ENCODE measurements around the gene MAGEB2.

Gene MAGEB2

DNA sequence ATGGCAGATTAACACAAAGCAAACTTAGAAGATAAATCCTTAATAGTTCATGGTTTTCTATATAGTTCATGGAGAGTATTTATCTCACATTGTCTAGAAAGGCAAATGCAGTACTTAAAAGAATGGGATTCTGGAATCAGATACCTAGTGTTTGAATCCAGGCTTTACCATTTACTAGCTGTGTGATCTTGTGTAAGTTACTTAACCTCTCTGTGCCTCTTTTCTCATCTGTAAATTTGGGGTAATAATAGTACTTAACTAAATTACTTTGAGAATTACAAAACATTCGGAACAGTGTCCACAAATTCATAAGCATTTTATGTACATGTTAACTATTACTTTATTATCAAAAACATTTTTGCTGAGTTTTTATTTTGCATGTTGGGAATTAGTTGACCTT lies 47.4 kb downstream of the MAGEB2 start:
- no peaks in the 10 kb centered on the region for H3K36me3 ChIP-seq (ENCODE audit: control insufficient read depth, insufficient read depth, low read length)
- DNase-seq = no peak
- H3K9me3 ChIP-seq (ENCODE audit: control insufficient read depth, low read length) = no peaks in the 10 kb centered on the region
- H3K27ac ChIP-seq (ENCODE audit: insufficient read depth, low read length, poor library complexity, severe bottlenecking) = no peak overlapping the region
- H3K4me1 ChIP-seq (ENCODE audit: control insufficient read depth, insufficient read depth, low read length, poor library complexity, severe bottlenecking) = no peaks in the 10 kb centered on the region
- H3K27me3 ChIP-seq (replicated peaks; ENCODE audit: control insufficient read depth, insufficient read depth, low read length, poor library complexity, severe bottlenecking) = no peaks in the 10 kb centered on the region
- H3K4me3 ChIP-seq (ENCODE audit: insufficient read depth, low read depth, low read length, poor library complexity, severe bottlenecking) = no peak overlapping the region
